Myocyte (in vitro differentiated cells): ENCODE measurements around the gene STX2. TPM values are rescaled to one million over a fixed set of nuclear protein-coding genes. Genes with fewer than 3 reads are reported as not detected.
"Not testable (repeated sequence)": the region's sequence is repeated elsewhere in the genome, so short reads cannot be mapped to it uniquely, and the experiment has no call there.

Experiments used
- DNase-seq: peaks from one replicate; pipeline ENCODE4 v3.0.0-alpha.2; 2012; ENCODE audit warnings: low read depth
- total RNA-seq: library from RNA; depleted of rRNA; stranded (reverse); fragments of >200 nt; gene quantifications from 2 replicates; pipeline ENCODE4 v1.2.3, GENCODE V29; 2014

The STX2 gene
- total RNA-seq, 1 donor from 2014 or later, result 42.0 TPM

DNA sequence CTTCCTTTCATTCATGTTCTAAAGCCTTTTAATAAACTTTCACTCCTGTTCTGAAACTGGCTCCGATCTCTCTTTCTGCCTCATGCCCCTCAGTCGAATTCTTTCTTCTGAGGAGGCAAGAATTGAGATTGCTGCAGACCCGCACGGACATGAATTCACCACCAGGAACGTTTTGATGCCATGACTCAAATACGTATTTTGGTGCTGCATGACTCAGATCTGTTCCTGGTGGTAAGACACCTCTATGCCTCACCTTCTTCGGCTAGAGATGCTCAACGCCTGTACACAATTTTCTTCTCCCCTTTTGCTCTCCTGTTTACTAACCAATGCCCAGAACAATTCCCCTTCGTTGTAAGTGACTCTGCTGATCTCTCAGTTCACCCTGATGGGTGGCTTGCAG is 70.9 kb downstream of the STX2 start:
- DNase-seq, result no peak

DNA sequence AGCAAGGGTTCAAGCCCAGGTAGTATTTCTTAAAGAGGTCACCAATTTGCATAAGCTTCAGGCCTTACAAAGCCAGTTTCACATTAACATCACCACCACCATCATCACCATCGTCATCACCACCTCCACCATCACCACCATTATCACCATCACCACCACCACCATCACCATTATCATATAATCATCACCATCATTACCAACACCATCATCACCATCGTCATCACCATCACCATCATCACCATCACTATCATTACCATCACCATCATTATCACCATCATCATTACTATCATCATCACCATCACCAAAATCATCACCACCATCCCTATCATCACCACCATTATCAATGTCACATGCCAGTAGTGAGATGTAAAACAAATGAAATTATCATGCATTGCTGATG is 72.6 kb downstream of the STX2 start:
- DNase-seq, result no peak

DNA sequence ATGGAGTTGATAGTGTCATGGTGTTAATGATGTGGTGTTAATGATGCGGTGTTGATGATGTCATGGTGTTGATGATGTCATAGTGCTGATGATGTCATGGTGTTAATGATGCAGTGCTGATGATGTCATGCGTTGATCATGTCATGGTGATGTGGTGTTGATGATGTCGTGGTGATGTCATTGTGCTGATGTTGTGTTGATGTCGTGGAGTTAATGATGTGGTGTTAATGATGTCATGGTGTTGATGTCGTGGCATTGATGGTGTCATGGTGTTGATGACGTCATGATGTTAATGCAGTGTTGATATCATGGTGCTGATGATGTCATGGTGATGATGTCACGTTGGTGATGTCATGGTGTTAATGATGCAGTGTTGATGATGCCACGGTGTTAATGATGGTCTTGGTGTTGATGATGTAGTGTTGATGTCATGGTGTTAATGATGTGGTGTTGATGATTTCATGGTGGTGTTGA is 73.8 kb downstream of the STX2 start:
- DNase-seq, result no peak

DNA sequence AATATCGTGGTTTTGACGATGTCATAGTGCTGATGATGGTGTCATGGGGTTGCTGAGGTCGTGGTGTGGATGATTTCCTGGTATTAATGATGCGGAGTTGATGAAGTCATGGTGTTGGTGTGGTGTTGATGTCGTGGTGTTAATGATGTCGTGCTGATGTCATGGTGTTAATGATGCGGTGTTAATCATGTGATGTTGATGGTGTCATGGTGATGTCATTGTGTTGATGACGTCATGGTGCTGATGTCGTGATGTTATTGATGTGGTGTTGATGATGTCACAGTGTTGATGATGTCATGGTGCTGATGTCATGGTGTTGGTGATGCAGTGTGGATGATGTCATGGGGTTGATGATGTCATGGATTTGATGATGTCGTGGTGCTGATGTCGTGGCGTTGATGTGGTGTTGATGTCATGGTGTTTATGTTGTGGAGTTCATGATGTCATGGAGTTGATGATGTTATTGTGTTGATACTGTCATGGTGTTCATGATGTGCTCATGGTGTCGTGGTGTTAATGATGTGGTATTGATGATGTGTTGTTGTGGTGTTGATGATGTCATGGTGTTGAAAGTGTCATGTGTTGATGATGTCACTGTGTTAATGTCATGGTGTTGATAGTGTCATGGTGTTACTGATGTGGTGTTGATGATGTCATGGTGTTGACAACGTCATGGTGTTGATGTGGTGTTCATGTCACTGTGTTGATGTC is 74.4 kb downstream of the STX2 start:
- no peak for DNase-seq

DNA sequence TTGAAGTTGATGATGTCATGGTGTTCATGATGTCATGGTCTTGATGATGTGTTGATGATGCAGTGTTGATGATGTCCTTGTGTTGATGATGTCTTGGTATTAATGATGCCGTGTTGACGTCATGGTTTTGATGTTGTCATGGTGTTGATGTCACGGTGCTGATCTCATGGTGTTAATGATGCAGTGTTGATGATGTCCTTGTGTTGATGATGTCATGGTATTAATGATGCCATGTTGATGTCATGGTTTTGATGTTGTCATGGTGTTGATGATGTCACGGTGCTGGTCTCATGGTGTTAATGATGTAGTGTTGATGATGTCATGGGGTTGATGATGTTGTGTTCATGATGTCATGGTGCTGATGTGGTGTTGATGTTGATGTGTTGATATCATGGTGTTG is 75.0 kb downstream of the STX2 start:
- no peak for DNase-seq

DNA sequence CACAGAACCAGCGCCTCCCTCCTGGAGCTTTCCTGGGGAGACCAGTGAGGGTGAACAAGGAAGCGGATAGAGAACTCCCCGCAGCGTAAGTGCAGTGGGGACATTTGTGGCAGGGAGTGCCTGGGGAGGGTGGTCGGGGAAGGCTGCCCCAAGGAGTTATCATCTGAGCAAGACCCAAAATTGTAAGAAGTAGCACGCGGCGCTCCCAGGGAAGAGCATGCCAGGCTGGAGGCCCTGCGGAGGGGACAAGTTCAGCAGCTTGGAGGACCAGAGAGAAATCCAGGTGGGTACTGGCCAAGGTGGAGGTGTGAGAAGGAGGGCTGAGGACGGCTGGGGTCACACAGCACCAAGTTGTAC is 76.8 kb downstream of the STX2 start:
- no peak for DNase-seq

DNA sequence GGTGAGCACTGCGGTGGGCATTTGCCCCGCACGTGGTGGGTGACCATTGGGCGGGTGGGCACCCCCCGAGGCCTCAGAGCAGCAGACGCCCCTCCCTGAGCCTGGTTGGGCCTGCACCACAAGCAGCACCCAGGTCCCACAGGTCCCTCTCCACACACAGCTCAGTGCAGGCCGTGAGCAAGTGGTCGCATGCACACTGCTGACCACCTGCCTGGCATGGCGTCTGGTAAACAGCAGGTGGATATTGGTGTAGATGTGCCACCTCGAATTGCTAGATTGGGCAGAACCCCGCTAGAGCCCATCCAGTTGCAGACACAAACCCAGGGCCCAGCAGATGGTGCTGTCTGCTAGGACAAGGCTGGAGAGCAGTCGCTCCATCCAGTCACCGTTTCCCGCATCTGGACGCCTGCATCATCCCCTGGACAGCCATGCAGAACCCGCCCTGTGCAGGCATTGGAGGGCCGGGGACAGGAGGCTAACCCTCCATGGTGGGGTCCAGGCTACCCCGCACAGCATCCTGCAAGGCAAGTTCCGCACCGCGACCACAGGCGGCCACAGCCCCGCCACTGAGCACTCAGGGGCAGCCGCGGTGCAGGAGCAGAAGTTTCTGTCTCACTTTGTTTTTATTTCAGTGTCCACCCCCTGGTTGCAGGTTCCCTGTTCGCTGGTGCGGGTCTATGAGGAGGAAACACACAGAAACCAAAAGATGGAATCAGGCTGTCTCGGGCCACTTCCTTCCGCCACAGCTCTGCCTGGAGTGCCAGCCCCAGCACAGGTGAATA is 77.3 kb downstream of the STX2 start:
- peak; percentile 29 for DNase-seq

DNA sequence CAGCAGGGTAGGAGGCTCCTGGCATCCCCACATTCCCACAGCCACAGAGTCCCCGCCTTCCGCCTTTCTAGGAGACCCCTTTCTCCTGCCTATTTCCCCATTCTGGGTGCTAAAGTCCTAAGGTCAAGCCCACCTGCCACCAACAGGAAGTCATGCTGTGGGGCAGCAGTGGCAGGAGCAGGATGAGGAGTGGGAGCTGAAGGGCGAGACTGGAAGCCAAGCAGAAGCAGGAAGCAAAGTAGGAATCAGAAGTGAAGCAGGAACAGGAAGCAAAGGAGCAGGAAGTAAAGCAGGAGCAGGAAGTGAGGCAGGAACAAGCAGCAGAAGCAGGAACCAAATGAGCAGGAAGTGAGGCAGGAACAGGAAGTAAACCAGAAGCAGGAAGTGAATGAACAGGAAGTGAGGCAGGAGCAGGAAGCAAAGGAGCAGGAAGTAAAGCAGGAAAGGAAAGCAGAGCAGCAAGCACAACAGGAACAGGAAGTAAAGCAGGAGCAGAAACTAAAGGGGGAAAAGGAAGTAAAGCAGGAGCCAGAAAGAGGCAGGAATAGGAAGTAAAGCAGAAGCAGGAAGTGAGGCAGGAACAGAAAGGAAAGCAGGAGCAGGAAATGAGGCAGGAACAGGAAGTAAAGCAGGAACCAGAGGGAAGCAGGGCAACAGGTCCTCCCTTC is 84.7 kb downstream of the STX2 start:
- no peak for DNase-seq

DNA sequence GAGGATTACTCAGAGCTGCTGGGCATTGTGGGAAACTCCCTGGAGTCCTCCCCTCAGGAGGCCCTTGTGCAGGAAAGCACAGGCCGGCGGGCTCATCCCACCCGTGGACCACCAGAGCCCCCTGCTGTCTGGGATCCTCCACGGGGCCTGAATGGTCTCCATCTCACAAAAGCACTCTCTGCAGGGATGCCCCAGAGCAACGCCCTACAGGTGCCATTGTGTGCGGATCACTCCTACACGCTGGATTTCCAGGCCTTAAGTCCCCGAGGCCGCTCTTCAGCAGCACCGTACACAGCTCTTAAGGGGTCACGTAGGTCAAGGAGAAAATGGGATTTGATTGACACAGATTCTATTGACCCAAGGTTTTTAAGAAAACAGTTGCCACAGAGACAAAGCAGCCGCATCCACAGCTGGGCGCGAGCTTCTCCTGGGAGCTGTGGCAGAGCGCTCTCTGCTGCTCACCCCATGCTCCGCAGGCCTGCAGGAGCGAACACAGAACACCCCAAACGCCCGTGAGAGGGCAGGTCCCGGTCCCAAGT is 86.3 kb downstream of the STX2 start:
- DNase-seq, result no peak

DNA sequence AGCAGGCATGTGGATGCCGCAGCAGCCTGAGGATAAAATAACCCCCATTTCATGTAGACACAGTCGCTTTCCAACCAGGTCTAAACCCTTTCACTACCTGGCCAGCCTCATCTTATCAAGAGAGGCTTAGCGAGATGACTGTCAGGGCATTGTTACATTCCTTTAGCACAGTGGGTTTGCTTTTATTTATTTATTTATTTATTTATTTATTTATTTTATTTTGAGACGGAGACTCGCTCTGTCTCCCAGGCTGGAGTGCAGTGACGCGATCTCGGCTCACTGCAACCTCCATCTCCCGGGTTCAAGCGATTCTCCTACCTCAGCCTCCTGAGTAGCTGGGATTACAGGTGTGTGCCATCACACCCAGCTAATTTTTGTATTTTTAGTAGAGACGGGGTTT is 87.0 kb downstream of the STX2 start:
- DNase-seq, result not testable (repeated sequence)

DNA sequence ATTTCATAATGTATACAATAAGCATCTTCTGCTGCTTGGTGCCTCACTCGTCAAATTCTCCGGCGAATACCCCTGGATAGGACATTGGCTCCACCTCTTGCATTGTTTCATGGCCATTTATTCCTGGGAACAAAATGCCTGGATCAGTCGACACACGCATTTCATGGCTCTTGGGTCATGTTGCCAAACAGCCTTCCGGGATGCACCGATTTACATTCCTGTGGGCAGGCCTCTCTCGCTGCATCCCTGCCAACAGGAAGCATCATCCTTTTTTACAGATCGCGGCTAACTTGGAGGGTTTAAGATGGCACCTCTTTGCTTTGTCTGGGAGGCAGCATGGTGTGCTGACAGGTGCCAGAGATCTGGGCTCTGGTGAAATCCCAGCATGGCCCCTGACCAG is 90.3 kb downstream of the STX2 start:
- no peak for DNase-seq

DNA sequence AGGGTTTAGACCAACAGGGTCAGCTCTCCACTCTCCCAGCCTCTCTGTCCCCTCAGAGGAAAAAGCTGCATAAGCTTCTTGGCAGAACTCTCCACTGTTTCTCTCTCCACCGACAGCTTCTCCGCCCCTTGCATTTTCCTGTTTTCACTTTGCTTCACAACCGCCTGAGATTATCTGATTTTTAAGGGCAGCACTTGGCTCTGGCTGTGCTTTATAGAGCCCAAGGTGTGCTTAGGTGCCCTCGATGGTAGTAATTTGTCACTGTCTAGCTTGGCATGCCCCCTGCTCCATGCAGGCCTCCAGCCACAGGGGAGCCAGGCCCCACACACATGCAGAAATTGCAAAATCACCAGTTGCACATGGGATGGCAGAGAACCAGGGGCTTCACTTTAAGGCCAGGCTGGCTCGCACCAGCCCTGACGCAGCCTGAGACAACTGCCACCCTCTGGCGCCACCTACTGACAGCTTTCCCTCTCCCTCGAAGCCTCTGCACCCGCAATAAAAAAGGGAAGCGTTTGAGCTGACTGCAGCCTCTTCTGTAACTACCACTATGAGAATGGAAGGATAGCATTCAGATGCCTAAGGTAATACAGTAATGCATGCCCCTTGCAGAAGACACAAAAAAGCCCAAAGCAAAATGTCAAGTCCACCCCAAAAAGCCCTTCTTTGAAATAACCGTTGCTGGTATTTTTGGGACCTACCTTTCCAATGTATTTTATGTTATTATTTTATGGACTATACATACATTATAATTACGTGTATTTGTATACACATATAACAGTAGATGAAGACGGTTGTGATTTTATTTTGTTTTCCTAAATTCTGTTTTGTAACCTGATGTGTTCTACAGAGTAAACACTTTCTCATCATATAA is 90.9 kb downstream of the STX2 start:
- DNase-seq, result peak; percentile 78

DNA sequence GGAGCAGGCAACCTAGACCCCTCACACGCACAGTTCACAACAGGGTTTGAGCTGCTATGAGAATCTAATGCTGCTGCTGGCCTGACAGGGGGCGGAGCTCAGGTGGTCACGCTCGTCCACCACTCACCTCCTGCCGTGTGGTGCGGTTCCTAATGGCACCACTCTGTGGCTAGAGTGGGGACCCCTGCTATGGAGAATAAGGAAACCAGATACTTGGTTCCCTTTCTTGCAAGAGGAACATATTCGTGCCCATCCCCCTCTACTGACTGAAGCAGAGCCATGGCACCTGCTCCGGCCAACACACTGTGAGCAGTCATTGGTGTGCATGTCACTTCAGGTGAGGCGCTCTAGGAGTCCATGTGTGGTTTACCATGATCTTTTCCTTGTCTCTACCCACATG is 92.5 kb downstream of the STX2 start:
- no peak for DNase-seq

DNA sequence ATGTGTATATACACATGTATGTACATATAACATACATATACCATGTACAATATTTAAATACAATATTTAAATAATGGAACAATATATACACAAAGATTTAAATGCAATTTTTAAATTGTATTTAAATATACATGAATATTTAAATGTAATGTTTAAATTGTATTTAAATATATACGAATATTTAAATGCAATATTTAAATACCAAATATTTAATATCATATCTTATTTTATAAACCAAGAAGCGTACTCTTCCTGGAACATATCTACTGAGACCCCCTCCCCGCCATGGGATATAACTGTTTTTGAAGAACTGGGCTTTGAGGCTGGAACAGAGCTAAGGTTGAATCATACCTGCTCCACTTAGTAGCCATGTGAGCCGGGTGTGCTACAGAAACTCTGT is 93.1 kb downstream of the STX2 start:
- DNase-seq, result no peak

DNA sequence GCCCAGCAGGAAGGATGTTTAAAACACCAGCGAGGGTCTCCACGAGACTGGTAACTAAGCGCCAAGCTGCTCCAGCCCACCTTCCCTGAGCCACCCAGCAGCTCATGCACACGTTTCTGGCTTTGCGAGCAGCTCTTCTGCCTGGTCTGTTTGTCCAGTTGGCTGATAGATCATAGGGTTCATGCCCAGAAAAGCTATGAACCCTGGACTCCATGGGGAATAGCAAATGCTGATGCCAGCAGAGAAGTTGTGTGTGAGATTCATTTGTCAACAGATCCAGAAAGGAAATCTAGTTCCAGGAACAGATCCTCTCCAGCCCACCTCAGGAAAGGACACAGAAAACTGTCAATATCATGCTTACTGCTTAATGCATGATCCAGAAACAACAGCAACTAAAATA is 94.8 kb downstream of the STX2 start:
- DNase-seq, result no peak

DNA sequence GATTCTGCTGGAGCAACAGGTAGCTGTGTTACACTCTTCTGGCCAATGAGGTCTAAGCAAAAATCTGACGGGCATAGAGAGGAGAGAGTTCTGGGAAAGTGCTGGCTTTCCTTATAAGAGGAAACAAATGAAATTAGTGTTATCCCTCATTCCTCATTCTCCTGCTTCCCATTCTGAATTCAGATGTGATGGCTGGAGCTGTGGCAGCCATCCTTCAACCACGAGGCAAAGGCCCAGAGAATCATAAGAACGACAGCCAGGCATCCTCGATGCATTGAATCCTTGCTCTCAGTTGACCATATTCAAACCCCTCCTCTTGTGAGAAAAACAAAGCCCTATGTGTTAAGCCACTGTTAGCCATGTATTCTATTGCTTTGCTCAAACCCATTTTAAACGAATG is 95.4 kb downstream of the STX2 start:
- DNase-seq, result no peak

DNA sequence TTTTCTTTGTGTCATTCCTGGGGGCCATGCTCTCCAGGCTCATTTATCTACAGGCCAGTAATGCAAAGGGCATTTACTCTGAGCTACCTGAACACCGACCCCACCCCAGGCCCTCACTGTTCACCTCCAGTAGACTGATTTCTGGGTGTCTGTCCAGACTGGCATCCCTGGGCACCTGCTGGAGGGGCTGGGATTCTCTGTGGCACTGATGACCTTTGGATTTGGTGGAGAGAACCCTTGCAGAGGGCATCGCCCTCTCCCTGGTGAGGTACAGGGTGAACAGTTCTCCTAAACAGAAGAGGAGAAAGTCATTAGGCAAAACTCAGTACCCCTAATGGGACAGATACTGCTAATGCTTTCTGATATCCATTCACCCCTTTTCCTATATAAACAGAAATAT is 95.9 kb downstream of the STX2 start:
- DNase-seq, result no peak

DNA sequence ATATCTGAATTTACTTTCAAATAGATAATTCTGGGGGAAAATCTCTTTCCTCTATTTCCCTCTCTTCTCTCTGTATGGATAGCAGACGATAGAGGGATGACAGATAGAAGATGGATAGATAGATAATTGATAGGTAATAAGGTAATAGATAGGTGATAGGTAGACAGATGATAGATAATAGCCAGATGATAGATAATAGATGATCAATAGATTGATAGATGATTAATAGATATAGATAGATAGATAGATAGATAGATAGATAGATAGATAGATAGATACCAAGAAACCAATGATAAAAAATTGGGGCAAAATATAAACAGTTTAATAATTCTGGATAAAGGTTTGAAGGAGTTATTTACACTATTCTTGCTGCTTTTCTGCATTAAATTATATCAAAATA is 96.3 kb downstream of the STX2 start:
- DNase-seq, result no peak

DNA sequence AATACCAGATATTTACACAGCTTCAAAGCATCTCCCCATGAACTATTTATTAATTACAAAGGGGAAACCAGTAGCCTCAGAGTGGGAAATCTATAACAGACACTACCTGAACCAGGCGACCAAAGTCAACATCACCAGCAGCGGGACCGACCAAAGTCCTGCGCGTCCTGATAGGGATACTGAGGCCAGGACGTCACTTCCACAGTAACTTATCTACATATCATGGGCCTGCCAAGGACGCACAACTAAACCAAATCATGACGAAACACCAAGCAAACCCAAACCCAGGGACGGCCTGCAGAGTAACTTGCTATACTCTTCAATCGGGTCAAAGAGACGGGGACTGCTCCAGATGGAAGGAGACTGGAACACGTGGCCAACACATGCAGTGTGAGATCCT is 96.9 kb downstream of the STX2 start:
- no peak for DNase-seq
